GM12865 (cell line): ENCODE results near the gene DAPK1.

ENCODE experiments used
- DNase-seq: peaks from one replicate; pipeline ENCODE4 v3.0.0; 2010; ENCODE audit warnings: low read depth
- H3K4me3 ChIP-seq: 2 replicates; pipeline ENCODE4 v1.5.1; 2011; ENCODE audit warnings: mild to moderate bottlenecking, low read depth, low read length, control low read depth
- CTCF ChIP-seq: IDR thresholded peaks from 2 replicates; pipeline ENCODE4 v1.5.1; 2011; ENCODE audit warnings: low read length, control low read depth, low read depth, inconsistent platforms; ENCODE audit not compliant: insufficient read depth; ENCODE audit errors: missing control alignments

Gene DAPK1

GRCh38 chr9:87516926-87517290, 19.2 kb downstream of the DAPK1 start:
- no peak for TF ChIP-seq CTCF
- no peak overlapping the region for H3K4me3 ChIP-seq
- DNase-seq, result no peak

- DNase-seq, result no peak
- no peak for TF ChIP-seq CTCF
- H3K4me3 ChIP-seq, result no peak overlapping the region
Observed at GRCh38 chr9:87517732-87518131, 20.1 kb downstream of the DAPK1 start.

GRCh38 chr9:87518702-87519335, 21.2 kb downstream of the DAPK1 start:
- H3K4me3 ChIP-seq, result no peak overlapping the region
- TF ChIP-seq CTCF, result no peak
- no peak for DNase-seq

- DNase-seq, result no peak
- TF ChIP-seq CTCF, result no peak
- no peak overlapping the region for H3K4me3 ChIP-seq
Observed at GRCh38 chr9:87519461-87519860, 21.8 kb downstream of the DAPK1 start.

- DNase-seq, result no peak
- no peak overlapping the region for H3K4me3 ChIP-seq
- TF ChIP-seq CTCF, result no peak
Observed at GRCh38 chr9:87520172-87520683, 22.6 kb downstream of the DAPK1 start.

- H3K4me3 ChIP-seq, result no peak overlapping the region
- no peak for DNase-seq
- no peak for TF ChIP-seq CTCF
Observed at GRCh38 chr9:87521834-87522233, 24.2 kb downstream of the DAPK1 start.

GRCh38 chr9:87524061-87524460, 26.4 kb downstream of the DAPK1 start:
- no peak for DNase-seq
- TF ChIP-seq CTCF, result no peak
- H3K4me3 ChIP-seq, result no peak overlapping the region
